Ovary (tissue), 3 donors: ENCODE results near the gene PIK3C2G.

ENCODE experiments used
- EP300 ChIP-seq: sonication (generic); formaldehyde crosslinking; IDR thresholded peaks from one replicate; pipeline ENCODE4 v1.6.1; 2017; ENCODE audit warnings: antibody characterized with exemption
- POLR2A ChIP-seq: fragments of 450-650 bp; IDR thresholded peaks from one replicate; pipeline ENCODE4 v1.6.1; 2017; ENCODE audit warnings: antibody characterized with exemption, mild to moderate bottlenecking, moderate library complexity
- TF ChIP-seq, protein P1 (sequence below), 3 donors: fragments of 450-650 bp in 2 of 3; fragments of 200-600 bp in 1 of 3; IDR thresholded peaks; one replicate each; pipeline versions ENCODE4 v1.5.1 to v1.8.0; 2016 to 2022; ENCODE audit warnings: antibody characterized with exemption in 3 of 3, mild to moderate bottlenecking in 1 of 3
- donor health status: DM: no; HTN: no; CAD: no.

DNA sequence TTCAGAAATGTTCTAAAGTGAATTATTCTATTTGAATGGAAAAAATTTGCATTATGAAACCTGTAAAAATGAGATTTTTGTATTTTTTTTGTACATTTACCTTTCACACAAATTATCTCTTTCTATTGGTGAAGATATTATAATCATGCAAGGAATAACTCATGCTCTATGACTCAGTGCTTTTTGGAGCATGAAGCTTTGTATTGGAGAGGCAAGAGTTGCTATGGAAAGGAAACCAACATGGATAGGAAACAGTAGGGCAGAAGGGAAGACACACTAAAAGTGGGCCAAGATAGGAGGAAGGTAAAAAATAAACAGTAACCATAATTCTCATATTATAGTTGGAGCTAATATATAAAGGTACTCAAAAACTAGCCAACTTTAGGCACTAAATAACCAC lies 397.5 kb downstream of the PIK3C2G start:
- TF ChIP-seq POLR2A (no peak), EP300 (no peak)
- TF ChIP-seq, protein P1, sequence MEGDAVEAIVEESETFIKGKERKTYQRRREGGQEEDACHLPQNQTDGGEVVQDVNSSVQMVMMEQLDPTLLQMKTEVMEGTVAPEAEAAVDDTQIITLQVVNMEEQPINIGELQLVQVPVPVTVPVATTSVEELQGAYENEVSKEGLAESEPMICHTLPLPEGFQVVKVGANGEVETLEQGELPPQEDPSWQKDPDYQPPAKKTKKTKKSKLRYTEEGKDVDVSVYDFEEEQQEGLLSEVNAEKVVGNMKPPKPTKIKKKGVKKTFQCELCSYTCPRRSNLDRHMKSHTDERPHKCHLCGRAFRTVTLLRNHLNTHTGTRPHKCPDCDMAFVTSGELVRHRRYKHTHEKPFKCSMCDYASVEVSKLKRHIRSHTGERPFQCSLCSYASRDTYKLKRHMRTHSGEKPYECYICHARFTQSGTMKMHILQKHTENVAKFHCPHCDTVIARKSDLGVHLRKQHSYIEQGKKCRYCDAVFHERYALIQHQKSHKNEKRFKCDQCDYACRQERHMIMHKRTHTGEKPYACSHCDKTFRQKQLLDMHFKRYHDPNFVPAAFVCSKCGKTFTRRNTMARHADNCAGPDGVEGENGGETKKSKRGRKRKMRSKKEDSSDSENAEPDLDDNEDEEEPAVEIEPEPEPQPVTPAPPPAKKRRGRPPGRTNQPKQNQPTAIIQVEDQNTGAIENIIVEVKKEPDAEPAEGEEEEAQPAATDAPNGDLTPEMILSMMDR (IDR thresholded peaks at IDR 0.05) = no peak
